Liver (tissue), 9 donors: ENCODE results near the gene SMIM5. TPM values are rescaled to one million over a fixed set of nuclear protein-coding genes. Genes with fewer than 3 reads are reported as not detected.

Experiments used
- DNase-seq: peaks from one replicate; pipeline ENCODE4 v3.0.0-alpha.2; 2017; ENCODE audit warnings: low spot score
- H3K27ac ChIP-seq, 2 donors: one replicate each; pipeline ENCODE4 v1.7.0; 2013; ENCODE audit warnings: inconsistent platforms in 2 of 2, low read length in 2 of 2, control low read depth in 1 of 2, low read depth in 1 of 2, mild to moderate bottlenecking in 1 of 2
- H3K27me3 ChIP-seq, 4 donors: one replicate each; pipeline versions ENCODE4 v1.6.1 to v1.7.0; 2013; ENCODE audit warnings: low read length in 3 of 4, inconsistent platforms in 1 of 4, mild to moderate bottlenecking in 1 of 4, moderate library complexity in 1 of 4; ENCODE audit not compliant: control insufficient read depth in 4 of 4, insufficient read depth in 4 of 4
- H3K36me3 ChIP-seq, 4 donors: one replicate each; pipeline versions ENCODE4 v1.6.1 to v1.7.0; 2013; ENCODE audit warnings: low read length in 3 of 4, mild to moderate bottlenecking in 3 of 4, low read depth in 1 of 4, moderate library complexity in 1 of 4; ENCODE audit not compliant: control insufficient read depth in 4 of 4, insufficient read depth in 3 of 4
- H3K4me1 ChIP-seq, 4 donors: one replicate each; pipeline versions ENCODE4 v1.6.1 to v1.7.0; 2013; ENCODE audit warnings: low read length in 3 of 4, mild to moderate bottlenecking in 3 of 4, moderate library complexity in 1 of 4; ENCODE audit not compliant: control insufficient read depth in 4 of 4, insufficient read depth in 4 of 4
- H3K4me3 ChIP-seq, 3 donors: one replicate each; pipeline versions ENCODE4 v1.6.1 to v1.7.0; 2013; ENCODE audit warnings: low read length in 3 of 3, control low read depth in 1 of 3, low read depth in 1 of 3, mild to moderate bottlenecking in 1 of 3
- H3K9ac ChIP-seq, 2 donors: one replicate each; pipeline ENCODE4 v1.7.0; 2013; ENCODE audit warnings: low read length in 2 of 2, mild to moderate bottlenecking in 2 of 2, moderate library complexity in 2 of 2, control low read depth in 1 of 2, low read depth in 1 of 2
- H3K9me3 ChIP-seq, 4 donors: one replicate each; pipeline versions ENCODE4 v1.6.1 to v1.7.0; 2013; ENCODE audit warnings: low read length in 3 of 4; ENCODE audit not compliant: control insufficient read depth in 4 of 4
- ATF3 ChIP-seq: IDR thresholded peaks from 2 replicates; pipeline ENCODE4 v1.6.1; 2016; ENCODE audit warnings: antibody characterized with exemption
- EGR1 ChIP-seq, 2 donors: IDR thresholded peaks; 2 replicates each; pipeline ENCODE4 v1.6.1; 2016 to 2018; ENCODE audit warnings: antibody characterized with exemption in 2 of 2, low read depth in 2 of 2
- GABPA ChIP-seq, 2 donors: IDR thresholded peaks in 1 of 2; conservative IDR thresholded peaks in 1 of 2; 2 replicates each; pipeline ENCODE4 v1.6.1; 2016; ENCODE audit warnings: antibody characterized with exemption in 2 of 2, mild to moderate bottlenecking in 1 of 2, moderate library complexity in 1 of 2
- NR2F2 ChIP-seq: IDR thresholded peaks from 2 replicates; pipeline ENCODE4 v1.6.1; 2016; ENCODE audit warnings: antibody characterized with exemption
- RAD21 ChIP-seq, 2 donors: IDR thresholded peaks; 2 replicates each; pipeline ENCODE4 v1.6.1; 2016; ENCODE audit warnings: antibody characterized with exemption in 2 of 2, mild to moderate bottlenecking in 2 of 2
- RXRA ChIP-seq, 2 donors: IDR thresholded peaks; 2 replicates each; pipeline ENCODE4 v1.6.1; 2017 to 2018; ENCODE audit warnings: antibody characterized with exemption in 2 of 2, mild to moderate bottlenecking in 1 of 2
- SP1 ChIP-seq: IDR thresholded peaks from 2 replicates; pipeline ENCODE4 v1.6.1; 2018; ENCODE audit warnings: antibody characterized with exemption, mild to moderate bottlenecking
- ZBTB33 ChIP-seq: IDR thresholded peaks from 2 replicates; pipeline ENCODE4 v1.6.1; 2016; ENCODE audit warnings: antibody characterized with exemption
- WGBS: extraction: QIAGEN DNeasy Blood & Tissue Kit; methylation state at CpG from one replicate; pipeline ENCODE4 v1.1.7; 2013; 5-methylcytosine and 5-hydroxymethylcytosine counted together
- polyA plus RNA-seq, 2 donors: library from polyadenylated mRNA; stranded (reverse) in 1 of 2; unstranded in 1 of 2; fragments of 200-250 nt in 1 of 2; fragments of >200 nt in 1 of 2; fragmentation: Nextera tagmentation in 1 of 2; extraction: Ambion mirVana in 1 of 2; gene quantifications; one replicate each; pipeline versions ENCODE4 v1.2.1 to v1.2.3, GENCODE V29; 2013 to 2015
- total RNA-seq, 2 donors: library from RNA; depleted of rRNA; stranded (reverse); fragments of >200 nt; gene quantifications; one replicate each; pipeline ENCODE4 v1.2.3, GENCODE V29; 2014
- TF ChIP-seq, protein P1 (sequence below): fragments of 150-350 bp; IDR thresholded peaks from 2 replicates; pipeline ENCODE4 v1.5.1; 2017; ENCODE audit warnings: improper control_type of control experiment, low read depth, low read length; ENCODE audit not compliant: missing input control
- donor health status: healthy.
- donor health status: healthy.
- donor health status: healthy.
- donor health status: healthy.
- donor health status: healthy.

Gene SMIM5
- total and polyA plus RNA-seq, 4 donors: 0.10 to 54.9 (median 0.18) TPM

DNA sequence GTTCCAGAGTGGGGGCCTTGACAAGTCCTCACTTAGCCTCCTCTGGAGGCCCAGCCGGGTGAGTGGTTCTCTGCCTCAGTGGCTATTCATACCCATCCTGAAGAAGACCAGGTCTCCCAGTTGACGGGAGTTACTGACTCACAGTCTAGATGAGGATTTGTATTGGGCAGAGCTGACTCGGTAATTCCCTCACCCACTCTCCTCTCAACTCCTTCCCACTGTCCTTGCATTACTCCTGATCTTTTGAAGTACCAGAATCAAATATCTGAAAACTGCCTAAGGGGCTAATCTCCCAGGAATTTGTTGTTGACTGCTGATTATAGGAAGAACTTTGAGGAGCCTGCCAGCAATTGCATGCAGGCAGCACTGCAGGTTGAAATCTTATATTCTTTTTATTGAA is 48.1 kb downstream of the SMIM5 start (continued):
- TF ChIP-seq ZBTB33 (no peak), RXRA (IDR thresholded peaks at IDR 0.05) (no peak), NR2F2 (no peak), RAD21 (IDR thresholded peaks at IDR 0.05) (no peak)

GRCh38 chr17:75683583-75683982 is 50.3 kb downstream of the SMIM5 start:
- DNase-seq: no peak
- peaks cover 1 to 14% (median 3%) of the 10 kb centered on the region in 4 donors for H3K36me3 ChIP-seq
- no peaks in the 10 kb centered on the region for H3K4me1 ChIP-seq

GRCh38 chr17:75684249-75684648 is 51.0 kb downstream of the SMIM5 start:
- no peak overlapping the region for H3K27ac ChIP-seq
- no peak overlapping the region for H3K4me3 ChIP-seq
- no peak for DNase-seq
- WGBS: 95% methylated on average over 5 of the region's 5 CpGs
- H3K27me3 ChIP-seq: no peaks in the 10 kb centered on the region
- no peaks in the 10 kb centered on the region for H3K9me3 ChIP-seq
- no peak overlapping the region for H3K9ac ChIP-seq
- no peaks in the 10 kb centered on the region for H3K4me1 ChIP-seq
- TF ChIP-seq, protein P1, sequence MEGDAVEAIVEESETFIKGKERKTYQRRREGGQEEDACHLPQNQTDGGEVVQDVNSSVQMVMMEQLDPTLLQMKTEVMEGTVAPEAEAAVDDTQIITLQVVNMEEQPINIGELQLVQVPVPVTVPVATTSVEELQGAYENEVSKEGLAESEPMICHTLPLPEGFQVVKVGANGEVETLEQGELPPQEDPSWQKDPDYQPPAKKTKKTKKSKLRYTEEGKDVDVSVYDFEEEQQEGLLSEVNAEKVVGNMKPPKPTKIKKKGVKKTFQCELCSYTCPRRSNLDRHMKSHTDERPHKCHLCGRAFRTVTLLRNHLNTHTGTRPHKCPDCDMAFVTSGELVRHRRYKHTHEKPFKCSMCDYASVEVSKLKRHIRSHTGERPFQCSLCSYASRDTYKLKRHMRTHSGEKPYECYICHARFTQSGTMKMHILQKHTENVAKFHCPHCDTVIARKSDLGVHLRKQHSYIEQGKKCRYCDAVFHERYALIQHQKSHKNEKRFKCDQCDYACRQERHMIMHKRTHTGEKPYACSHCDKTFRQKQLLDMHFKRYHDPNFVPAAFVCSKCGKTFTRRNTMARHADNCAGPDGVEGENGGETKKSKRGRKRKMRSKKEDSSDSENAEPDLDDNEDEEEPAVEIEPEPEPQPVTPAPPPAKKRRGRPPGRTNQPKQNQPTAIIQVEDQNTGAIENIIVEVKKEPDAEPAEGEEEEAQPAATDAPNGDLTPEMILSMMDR: no peak
- TF ChIP-seq NR2F2: no peak
- no peak for TF ChIP-seq EGR1 (IDR thresholded peaks at IDR 0.05; ENCODE audit: low read depth in 2 of 2)
- TF ChIP-seq SP1: no peak
- no peak for TF ChIP-seq RAD21 (IDR thresholded peaks at IDR 0.05)
- no peak for TF ChIP-seq ATF3
- TF ChIP-seq RXRA (IDR thresholded peaks at IDR 0.05): no peak
- TF ChIP-seq ZBTB33: no peak
- H3K36me3 ChIP-seq: peaks cover 0 to 14% (median 2%) of the 10 kb centered on the region in 4 donors

More at GRCh38 chr17:75683583-75683982, 50.3 kb downstream of the SMIM5 start:
- no peaks in the 10 kb centered on the region for H3K27me3 ChIP-seq
- TF ChIP-seq GABPA (IDR thresholded peaks at IDR 0.05 in 1 of 2, conservative IDR thresholded peaks at IDR 0.05 in 1 of 2): no peak
- no peak overlapping the region for H3K27ac ChIP-seq
- H3K9ac ChIP-seq: no peak overlapping the region
- H3K9me3 ChIP-seq: no peaks in the 10 kb centered on the region
- 81% methylated on average over 4 of the region's 4 CpGs for WGBS
- no peak overlapping the region for H3K4me3 ChIP-seq
